HUES48 (cell line): ENCODE data around the gene CTNS.

ENCODE experiments used
- H3K27ac ChIP-seq: one replicate; pipeline ENCODE4 v1.7.0; 2013; ENCODE audit warnings: low read depth, low read length, inconsistent platforms
- H3K27me3 ChIP-seq: 2 replicates; pipeline ENCODE4 v1.6.1; 2013; ENCODE audit warnings: mild to moderate bottlenecking, low read length; ENCODE audit not compliant: control insufficient read depth, insufficient read depth
- H3K36me3 ChIP-seq: 2 replicates; pipeline ENCODE4 v1.6.1; 2013; ENCODE audit warnings: low read length; ENCODE audit not compliant: control insufficient read depth, insufficient read depth
- H3K4me1 ChIP-seq: 2 replicates; pipeline ENCODE4 v1.6.1; 2013; ENCODE audit warnings: mild to moderate bottlenecking, low read length; ENCODE audit not compliant: control insufficient read depth, insufficient read depth
- H3K4me3 ChIP-seq: 2 replicates; pipeline ENCODE4 v1.5.1; 2013; ENCODE audit warnings: mild to moderate bottlenecking, low read depth, low read length
- H3K9ac ChIP-seq: 2 replicates; pipeline ENCODE4 v1.6.1; 2013; ENCODE audit warnings: mild to moderate bottlenecking, low read depth, low read length, moderate library complexity
- H3K9me3 ChIP-seq: 2 replicates; pipeline ENCODE4 v1.6.1; 2013; ENCODE audit warnings: low read length; ENCODE audit not compliant: control insufficient read depth, insufficient read depth

CTNS gene

DNA sequence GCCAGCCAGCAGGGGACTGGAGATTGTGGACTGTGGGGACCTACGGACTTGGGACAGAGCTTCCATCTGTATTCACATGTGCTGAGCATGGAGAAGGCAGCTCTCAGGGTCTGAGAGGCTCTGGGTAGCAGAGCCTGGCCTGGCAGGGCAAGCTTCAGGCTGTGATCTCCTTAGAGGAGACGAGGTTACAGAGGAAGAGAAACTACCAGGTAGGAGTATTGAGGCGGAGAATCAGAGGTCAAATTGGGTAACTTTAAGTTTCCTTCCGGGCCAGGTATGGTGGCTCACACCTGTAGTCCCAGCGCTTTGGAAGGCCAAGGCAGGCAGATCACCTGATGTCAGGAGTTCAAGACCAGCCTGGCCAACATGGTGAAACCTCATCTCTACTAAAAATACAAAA, 8.8 kb downstream of the CTNS start:
- no peak overlapping the region for H3K27ac ChIP-seq
- no peak overlapping the region for H3K4me3 ChIP-seq
- no peaks in the 10 kb centered on the region for H3K27me3 ChIP-seq
- H3K4me1 ChIP-seq: peaks cover 9% of the 10 kb centered on the region
- no peaks in the 10 kb centered on the region for H3K9me3 ChIP-seq
- H3K9ac ChIP-seq: no peak overlapping the region
- peaks cover 38% of the 10 kb centered on the region for H3K36me3 ChIP-seq

DNA sequence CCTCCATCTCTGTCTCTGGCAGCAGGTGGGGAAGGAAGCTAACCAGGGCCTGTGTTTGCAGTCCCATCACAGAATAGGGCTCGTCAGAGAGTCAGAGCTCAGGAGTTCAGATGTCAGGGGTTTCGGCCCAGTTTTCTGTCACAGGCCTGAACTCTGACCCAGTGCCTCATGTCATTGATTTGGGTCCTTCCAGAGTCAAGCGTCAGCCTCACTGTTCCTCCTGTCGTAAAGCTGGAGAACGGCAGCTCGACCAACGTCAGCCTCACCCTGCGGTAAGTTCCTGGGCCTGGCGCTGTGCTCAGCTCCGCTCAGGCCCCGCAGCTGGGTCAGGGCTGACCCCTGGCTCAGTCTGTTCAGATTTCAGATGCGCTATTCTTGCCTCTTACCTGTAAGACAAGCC, 10.7 kb downstream of the CTNS start:
- no peaks in the 10 kb centered on the region for H3K27me3 ChIP-seq
- no peak overlapping the region for H3K9ac ChIP-seq
- no peak overlapping the region for H3K27ac ChIP-seq

DNA sequence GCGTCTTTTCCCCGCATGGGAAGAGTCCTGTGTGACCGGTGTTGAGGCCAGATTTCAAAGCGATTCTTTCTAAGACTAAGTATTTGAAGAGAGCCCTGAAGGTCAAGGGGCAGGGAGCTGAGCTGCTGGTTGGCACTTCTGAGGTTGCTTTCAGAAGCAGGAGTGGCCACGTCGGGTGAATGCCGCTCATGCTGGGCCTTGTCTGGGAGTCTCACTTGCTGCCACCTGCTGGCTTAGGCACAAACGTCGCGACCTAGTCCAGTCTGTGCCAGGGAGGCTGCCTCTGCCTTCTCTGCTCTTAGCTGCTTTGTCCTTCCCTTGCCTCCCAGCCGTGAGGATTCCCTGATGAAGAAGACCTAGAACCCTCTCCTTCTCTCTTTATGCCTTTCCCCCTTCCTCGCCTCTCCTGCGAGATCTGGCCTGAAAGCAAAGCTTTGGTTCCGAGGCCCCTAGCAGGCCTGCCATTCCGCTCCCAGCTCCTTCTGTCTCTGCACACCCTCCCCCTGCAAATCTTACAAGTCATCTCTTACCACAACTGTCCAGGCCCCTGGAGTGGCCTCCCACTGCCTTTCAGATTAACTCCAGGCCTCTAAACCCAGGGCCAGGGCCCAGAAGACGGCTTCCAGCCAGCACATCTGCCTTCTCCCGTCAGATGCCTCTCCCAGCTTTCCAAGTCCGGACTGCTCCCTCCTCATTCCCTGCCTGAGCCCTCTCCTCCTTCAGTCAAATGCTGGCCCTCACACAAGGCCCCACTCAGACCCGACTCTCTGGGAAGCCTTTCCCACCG, 11.4 kb downstream of the CTNS start:
- no peaks in the 10 kb centered on the region for H3K27me3 ChIP-seq
- no peak overlapping the region for H3K9ac ChIP-seq
- H3K4me3 ChIP-seq: no peak overlapping the region
- no peaks in the 10 kb centered on the region for H3K9me3 ChIP-seq
- H3K36me3 ChIP-seq: peaks cover 31% of the 10 kb centered on the region
- no peaks in the 10 kb centered on the region for H3K4me1 ChIP-seq
- no peak overlapping the region for H3K27ac ChIP-seq

More for the DNA sequence above, 10.7 kb downstream of the CTNS start:
- Histone ChIP-seq H3K4me1 (no peaks in the 10 kb centered on the region), H3K9me3 (no peaks in the 10 kb centered on the region), H3K36me3 (peaks cover 31% of the 10 kb centered on the region), H3K4me3 (no peak overlapping the region)

DNA sequence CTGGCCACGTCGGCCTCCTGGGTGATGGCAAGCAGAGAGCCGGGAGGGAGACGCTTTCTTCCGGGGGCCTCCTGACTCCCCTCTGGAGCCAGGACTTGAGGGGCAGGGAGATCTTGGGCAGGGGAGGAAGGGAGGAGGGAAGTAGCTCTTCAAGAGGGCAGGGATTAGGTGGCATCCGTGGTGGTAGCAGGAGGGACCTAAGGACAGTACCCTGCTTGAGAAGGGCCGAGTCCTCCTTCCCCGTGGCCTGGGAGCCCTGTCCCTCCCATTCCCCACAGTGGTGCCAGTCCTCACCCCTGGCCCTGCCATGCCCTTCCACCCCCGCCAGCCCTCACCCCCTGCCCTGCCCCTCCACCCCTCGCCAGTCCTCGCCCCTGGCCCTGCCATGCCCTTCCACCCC, 19.2 kb downstream of the CTNS start:
- H3K27me3 ChIP-seq: no peaks in the 10 kb centered on the region
- H3K9ac ChIP-seq: no peak overlapping the region
- H3K9me3 ChIP-seq: no peaks in the 10 kb centered on the region
- H3K36me3 ChIP-seq: peaks cover 8% of the 10 kb centered on the region; the same call in 1 of the 2 replicates
- H3K27ac ChIP-seq: no peak overlapping the region
- H3K4me1 ChIP-seq: 0 out of 2 replicates have a peak, but pooled peaks cover 5% of the 10 kb centered on the region
- H3K4me3 ChIP-seq: no peak overlapping the region

DNA sequence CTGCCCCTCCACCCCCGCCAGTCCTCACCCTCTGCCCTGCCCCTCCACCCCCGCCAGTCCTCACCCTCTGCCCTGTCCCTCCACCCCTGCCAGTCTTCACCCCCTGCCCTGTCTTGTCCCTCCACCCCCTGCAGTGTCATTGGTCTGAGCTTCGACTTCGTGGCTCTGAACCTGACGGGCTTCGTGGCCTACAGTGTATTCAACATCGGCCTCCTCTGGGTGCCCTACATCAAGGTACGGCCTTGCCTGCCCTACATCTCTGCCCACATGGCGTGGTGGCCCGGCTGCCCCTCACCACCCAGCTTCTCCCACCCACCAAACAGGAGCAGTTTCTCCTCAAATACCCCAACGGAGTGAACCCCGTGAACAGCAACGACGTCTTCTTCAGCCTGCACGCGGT, 19.8 kb downstream of the CTNS start:
- Histone ChIP-seq H3K27me3 (no peaks in the 10 kb centered on the region), H3K9me3 (no peaks in the 10 kb centered on the region), H3K36me3 (peaks cover 11% of the 10 kb centered on the region; the same call in 1 of the 2 replicates), H3K9ac (no peak overlapping the region), H3K27ac (no peak overlapping the region), H3K4me3 (no peak overlapping the region), H3K4me1 (0 out of 2 replicates have a peak, but pooled peaks cover 5% of the 10 kb centered on the region)

DNA sequence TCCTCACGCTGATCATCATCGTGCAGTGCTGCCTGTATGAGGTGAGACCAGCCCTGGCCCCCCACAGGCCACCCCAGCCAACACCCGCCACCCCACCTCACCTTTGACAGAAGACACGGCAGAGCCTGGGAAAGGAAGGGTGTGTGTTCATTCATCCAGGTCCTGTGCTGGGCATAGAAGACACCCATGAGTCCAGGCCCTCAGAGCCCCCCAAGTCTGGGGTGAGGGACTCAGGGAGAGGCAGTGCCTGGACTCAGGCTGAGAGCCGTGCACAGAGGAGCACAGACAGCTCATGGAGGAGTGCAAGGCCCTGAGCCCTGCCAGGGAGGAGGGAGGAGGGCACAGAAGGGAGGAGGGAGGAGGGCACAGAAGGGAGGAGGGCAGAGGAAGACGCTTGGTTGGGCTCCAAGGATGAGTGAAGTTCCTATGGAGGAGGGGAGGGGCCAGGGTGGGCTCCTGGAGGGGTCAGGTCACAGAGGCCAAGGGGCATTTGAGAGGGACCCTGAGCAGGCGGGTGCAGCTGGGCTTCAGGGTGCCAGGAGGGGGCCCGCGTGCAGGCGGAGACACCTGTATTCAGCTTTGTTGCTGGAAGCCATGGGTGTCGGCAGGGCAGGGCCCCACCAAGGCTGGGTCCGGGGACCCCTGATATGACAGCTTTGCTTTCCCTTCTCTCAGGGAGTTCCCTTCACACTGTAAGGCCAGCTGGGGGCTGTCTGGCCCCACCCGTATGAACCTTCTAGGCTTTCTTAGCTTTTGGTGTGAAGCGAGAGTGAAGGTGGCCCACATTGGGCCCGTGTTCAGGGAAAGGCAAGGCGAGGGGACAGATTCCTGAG, 20.4 kb downstream of the CTNS start:
- H3K27ac ChIP-seq: no peak overlapping the region
- 0 out of 2 replicates have a peak, but pooled peaks cover 5% of the 10 kb centered on the region for H3K4me1 ChIP-seq
- H3K36me3 ChIP-seq: peaks cover 11% of the 10 kb centered on the region; the same call in 1 of the 2 replicates
- no peak overlapping the region for H3K4me3 ChIP-seq
- H3K27me3 ChIP-seq: no peaks in the 10 kb centered on the region
- no peaks in the 10 kb centered on the region for H3K9me3 ChIP-seq
- H3K9ac ChIP-seq: no peak overlapping the region

DNA sequence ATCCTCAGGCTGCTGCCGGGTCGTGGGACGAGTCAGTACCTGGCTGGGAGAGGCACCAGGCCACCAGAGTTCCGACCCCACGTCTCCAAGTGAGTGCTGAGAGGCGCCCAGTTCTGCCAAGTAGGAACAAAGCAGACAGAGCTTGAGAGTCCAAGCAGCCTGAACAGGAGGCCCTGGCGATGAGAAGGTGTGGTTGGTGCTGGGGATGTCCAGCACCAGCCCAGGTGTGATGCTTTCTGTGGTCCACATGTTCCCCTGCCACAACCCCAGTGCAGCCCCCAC, 21.0 kb downstream of the CTNS start:
- Histone ChIP-seq H3K9me3 (no peaks in the 10 kb centered on the region), H3K4me1 (0 out of 2 replicates have a peak, but pooled peaks cover 5% of the 10 kb centered on the region), H3K36me3 (peaks cover 11% of the 10 kb centered on the region; the same call in 1 of the 2 replicates), H3K27ac (no peak overlapping the region), H3K4me3 (no peak overlapping the region), H3K27me3 (no peaks in the 10 kb centered on the region), H3K9ac (no peak overlapping the region)

DNA sequence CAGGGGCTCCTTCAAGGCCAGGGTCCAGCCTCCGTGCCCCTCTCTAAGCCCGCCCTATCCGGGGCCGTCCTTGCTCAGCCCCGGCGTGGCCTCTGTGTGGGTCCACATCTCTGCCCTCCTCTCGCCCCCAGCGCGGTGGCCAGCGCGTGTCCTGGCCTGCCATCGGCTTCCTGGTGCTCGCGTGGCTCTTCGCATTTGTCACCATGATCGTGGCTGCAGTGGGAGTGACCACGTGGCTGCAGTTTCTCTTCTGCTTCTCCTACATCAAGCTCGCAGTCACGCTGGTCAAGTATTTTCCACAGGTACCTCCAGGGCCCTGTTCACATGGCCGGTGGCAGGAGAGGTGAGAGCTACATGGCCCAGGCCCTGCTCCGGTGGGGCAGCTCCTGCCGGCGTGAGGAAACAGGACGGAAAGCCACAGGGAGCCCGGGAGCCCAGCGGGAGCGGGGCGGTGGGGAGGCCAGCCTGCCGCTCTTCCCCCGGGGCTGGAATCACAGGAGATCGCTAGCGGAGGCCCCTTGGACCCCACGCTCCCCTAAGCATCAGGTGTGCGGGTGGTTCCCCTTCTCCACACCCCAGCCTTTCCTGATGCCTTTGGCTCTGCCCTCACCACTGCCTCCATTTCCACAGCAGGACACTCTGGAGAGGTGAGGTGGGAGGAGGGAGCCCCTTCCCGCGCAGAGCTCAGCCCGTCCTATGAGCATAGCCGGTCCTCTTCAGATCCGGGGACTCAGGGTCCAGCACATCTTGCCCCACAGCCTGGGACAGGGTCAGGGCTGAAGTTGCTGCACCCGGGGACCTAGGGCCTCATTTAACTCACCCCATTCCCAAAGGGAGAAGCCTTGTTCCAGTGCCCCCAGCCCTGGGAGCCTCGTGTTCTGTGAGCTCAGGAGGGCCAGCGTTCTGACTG, 21.6 kb downstream of the CTNS start:
- no peak overlapping the region for H3K9ac ChIP-seq
- H3K27ac ChIP-seq: no peak overlapping the region
- H3K4me1 ChIP-seq: 0 out of 2 replicates have a peak, but pooled peaks cover 5% of the 10 kb centered on the region
- no peaks in the 10 kb centered on the region for H3K27me3 ChIP-seq
- peaks cover 15% of the 10 kb centered on the region for H3K36me3 ChIP-seq
- no peaks in the 10 kb centered on the region for H3K9me3 ChIP-seq
- H3K4me3 ChIP-seq: no peak overlapping the region

DNA sequence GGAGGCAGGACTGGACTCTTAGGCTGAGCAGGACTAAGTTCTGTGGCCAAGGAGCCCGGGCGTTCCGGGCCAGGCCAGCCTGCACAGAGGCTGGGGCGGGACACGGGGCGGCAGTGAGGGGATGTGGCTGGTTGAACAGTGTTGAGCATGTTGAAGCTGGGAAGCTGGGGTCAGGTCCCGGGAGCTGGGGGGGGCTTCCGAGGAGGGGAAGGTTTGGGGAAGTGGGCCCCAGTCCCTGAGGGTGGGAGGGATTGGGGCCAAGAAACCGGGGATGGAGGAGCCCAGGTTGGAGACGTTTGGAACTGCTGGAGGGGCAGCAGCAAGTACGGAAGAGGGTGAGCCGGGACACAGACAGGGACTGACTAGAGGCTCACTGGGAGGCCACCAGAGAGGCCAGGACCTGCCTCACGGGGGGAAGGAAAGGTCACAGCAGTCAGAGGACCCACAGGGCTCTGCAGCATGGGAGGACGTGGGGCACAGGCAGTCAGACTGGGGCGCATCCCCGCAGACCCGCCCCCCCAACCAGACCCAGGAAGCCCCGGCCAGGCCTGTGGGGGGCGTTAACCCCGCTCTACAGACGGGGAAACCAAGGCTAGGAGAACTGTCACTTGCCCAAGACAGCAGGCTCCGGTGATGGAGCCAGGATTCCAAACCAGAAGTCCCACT, 22.4 kb downstream of the CTNS start:
- H3K36me3 ChIP-seq: peaks cover 23% of the 10 kb centered on the region
- no peak overlapping the region for H3K27ac ChIP-seq
- 0 out of 2 replicates have a peak, but pooled peaks cover 5% of the 10 kb centered on the region for H3K4me1 ChIP-seq
- no peaks in the 10 kb centered on the region for H3K27me3 ChIP-seq
- no peak overlapping the region for H3K4me3 ChIP-seq
- no peak overlapping the region for H3K9ac ChIP-seq
- no peaks in the 10 kb centered on the region for H3K9me3 ChIP-seq

DNA sequence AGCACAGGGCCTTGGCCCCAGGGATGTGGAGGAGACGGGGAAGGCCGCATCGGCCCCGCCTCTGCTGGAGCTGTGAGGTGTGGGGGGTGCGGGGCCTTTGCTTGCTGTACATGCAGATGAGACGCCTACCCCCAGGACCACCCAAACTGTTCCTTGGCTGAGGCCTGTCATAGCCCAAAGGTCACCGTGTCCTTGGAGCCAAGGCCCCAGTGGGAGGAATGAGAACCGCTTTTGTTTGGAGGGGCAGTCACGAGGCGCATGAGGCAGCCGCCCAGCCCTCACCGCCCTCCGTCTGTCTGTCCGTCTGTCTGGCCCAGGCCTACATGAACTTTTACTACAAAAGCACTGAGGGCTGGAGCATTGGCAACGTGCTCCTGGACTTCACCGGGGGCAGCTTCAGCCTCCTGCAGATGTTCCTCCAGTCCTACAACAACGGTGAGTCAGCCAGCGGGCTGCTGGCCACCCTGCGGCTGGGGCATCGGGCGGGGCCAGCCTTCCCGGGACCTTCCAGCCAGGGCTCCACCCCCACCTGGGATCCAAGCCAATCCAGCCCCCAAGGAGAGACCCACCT, 23.1 kb downstream of the CTNS start:
- 0 out of 2 replicates have a peak, but pooled peaks cover 5% of the 10 kb centered on the region for H3K4me1 ChIP-seq
- no peaks in the 10 kb centered on the region for H3K9me3 ChIP-seq
- H3K36me3 ChIP-seq: peaks cover 28% of the 10 kb centered on the region
- H3K4me3 ChIP-seq: no peak overlapping the region
- no peak overlapping the region for H3K9ac ChIP-seq
- H3K27ac ChIP-seq: no peak overlapping the region
- no peaks in the 10 kb centered on the region for H3K27me3 ChIP-seq
